ENCODE results near the gene FXYD2. TPM values are rescaled to one million over a fixed set of nuclear protein-coding genes. Genes with fewer than 3 reads are reported as not detected.

Gene FXYD2
- total RNA-seq, 1 experiment from 2014 or later: 1.4 TPM

- Mint-ChIP-seq H3K4me1 (peaks cover 25% of the 10 kb centered on the region), H3K9me3 (no peaks in the 10 kb centered on the region), H3K4me3 (no peak overlapping the region), H3K27ac (peak overlapping the region; percentile 43), H3K36me3 (no peaks in the 10 kb centered on the region), H3K27me3 (ENCODE audit: low read depth) (peaks cover 15% of the 10 kb centered on the region)
- ChIA-PET CTCF (interaction anchor here (1.0 to 3.3 kb wide), 12 partner anchors 14 to 309 kb away, joined by 3 to 35 read pairs (median 4); partner anchors contain the start of gene FXYD6), POLR2A (no interaction called here)
- ATAC-seq (no peak), DNase-seq (ENCODE audit: low spot score) (no peak)
- TF ChIP-seq AFF4 (CRISPR knock-in tag; IDR thresholded peaks at IDR 0.05; ENCODE audit: borderline replicate concordance) (no peak), HMGA2 (CRISPR knock-in tag; IDR thresholded peaks at IDR 0.05) (no peak), ZNF121 (CRISPR knock-in tag; IDR thresholded peaks at IDR 0.05) (no peak)
Observed at GRCh38 chr11:117862019-117862725, 37.6 kb upstream of the FXYD2 start.

GRCh38 chr11:117861151-117862018, 36.8 kb upstream of the FXYD2 start:
- peaks cover 7% of the 10 kb centered on the region for H3K27me3 Mint-ChIP-seq (ENCODE audit: low read depth)
- H3K4me3 Mint-ChIP-seq: no peak overlapping the region
- H3K27ac Mint-ChIP-seq: peak overlapping the region; percentile 43
- H3K4me1 Mint-ChIP-seq: peaks cover 25% of the 10 kb centered on the region
- POLR2A ChIA-PET: interaction anchor here (0.5 kb wide), 1 partner anchor 193 kb away, joined by 3 read pairs; no protein-coding TSS in a partner anchor
- ATAC-seq: peak; percentile 100
- DNase-seq (ENCODE audit: low spot score): peak; percentile 89
- no peak for TF ChIP-seq TEAD4 (CRISPR knock-in tag; IDR thresholded peaks at IDR 0.05)
- no peak for TF ChIP-seq PRRX2 (CRISPR knock-in tag; IDR thresholded peaks at IDR 0.05)
- no peak for TF ChIP-seq RELA (CRISPR knock-in tag; IDR thresholded peaks at IDR 0.05; ENCODE audit: borderline replicate concordance)
- no peak for TF ChIP-seq CREM (CRISPR knock-in tag; IDR thresholded peaks at IDR 0.05)
- no peak for TF ChIP-seq FOXK1 (CRISPR knock-in tag; IDR thresholded peaks at IDR 0.05)
- TF ChIP-seq FOXJ3 (CRISPR knock-in tag; IDR thresholded peaks at IDR 0.05; ENCODE audit: borderline replicate concordance): no peak
- no peak for TF ChIP-seq ZNF232 (CRISPR knock-in tag; IDR thresholded peaks at IDR 0.05)
- no peak for TF ChIP-seq MAX (CRISPR knock-in tag; IDR thresholded peaks at IDR 0.05)
- CTCF ChIA-PET: interaction anchor here (0.8 to 3.3 kb wide), 17 partner anchors 10 to 310 kb away, joined by 3 to 35 read pairs (median 4); partner anchors contain the start of gene FXYD6
- no peaks in the 10 kb centered on the region for H3K36me3 Mint-ChIP-seq
- H3K9me3 Mint-ChIP-seq: no peaks in the 10 kb centered on the region

GRCh38 chr11:117860139-117860538, 35.6 kb upstream of the FXYD2 start:
- H3K36me3 Mint-ChIP-seq: no peaks in the 10 kb centered on the region
- ChIA-PET POLR2A (interaction anchor here (1.1 kb wide), 1 partner anchor 16 kb away, joined by 6 read pairs; the partner anchor contains the start of gene FXYD6), CTCF (interaction anchor here (3.1 to 3.3 kb wide), 2 partner anchors 16 to 86 kb away, joined by 23 to 35 read pairs; partner anchors contain the start of gene FXYD6)
- no peak overlapping the region for H3K4me3 Mint-ChIP-seq
- H3K27me3 Mint-ChIP-seq (ENCODE audit: low read depth): no peaks in the 10 kb centered on the region
- ATAC-seq (no peak), DNase-seq (ENCODE audit: low spot score) (no peak)
- H3K27ac Mint-ChIP-seq: no peak overlapping the region
- peaks cover 34% of the 10 kb centered on the region for H3K4me1 Mint-ChIP-seq
- no peaks in the 10 kb centered on the region for H3K9me3 Mint-ChIP-seq
- no peak for TF ChIP-seq NFATC4 (CRISPR knock-in tag; IDR thresholded peaks at IDR 0.05)
- TF ChIP-seq AR (CRISPR knock-in tag; IDR thresholded peaks at IDR 0.05): no peak
- no peak for TF ChIP-seq CREB1 (CRISPR knock-in tag; IDR thresholded peaks at IDR 0.05)
- TF ChIP-seq ZSCAN18 (CRISPR knock-in tag; IDR thresholded peaks at IDR 0.05): no peak
- no peak for TF ChIP-seq ZNF396 (CRISPR knock-in tag; IDR thresholded peaks at IDR 0.05; ENCODE audit: borderline replicate concordance)
- TF ChIP-seq ZNF219 (CRISPR knock-in tag; IDR thresholded peaks at IDR 0.05; ENCODE audit: borderline replicate concordance): no peak
- no peak for TF ChIP-seq ZNF317 (CRISPR knock-in tag; IDR thresholded peaks at IDR 0.05; ENCODE audit: borderline replicate concordance, low read depth)
- no peak for TF ChIP-seq ESRRA (CRISPR knock-in tag; IDR thresholded peaks at IDR 0.05; ENCODE audit: borderline replicate concordance)
- no peak for TF ChIP-seq ZNF263 (CRISPR knock-in tag; IDR thresholded peaks at IDR 0.05; ENCODE audit: low read depth)
- no peak for TF ChIP-seq JUN (CRISPR knock-in tag; IDR thresholded peaks at IDR 0.05)
- no peak for TF ChIP-seq USF1 (CRISPR knock-in tag; IDR thresholded peaks at IDR 0.05)

All from WTC11 (cell line).